Kasumi-1 (cell line): ENCODE measurements around the gene C1orf74.
"Not testable (repeated sequence)": the region's sequence is repeated elsewhere in the genome, so short reads cannot be mapped to it uniquely, and the experiment has no call there.

ENCODE experiments used
- DNase-seq, 2 experiments: peaks; one replicate each; lab custom pipeline; 2025; lab: John Stamatoyannopoulos, UW

The C1orf74 gene

GRCh38 chr1:209805875-209806760 is 21.8 kb upstream of the C1orf74 start, which contains the start of gene IRF6:
TSS of gene IRF6 (minus strand) at chr1:209806142. CDS start at chr1:209801413, 4,729 bp downstream.
- no peak for DNase-seq

- DNase-seq: no peak
Observed at GRCh38 chr1:209805341-209805781, 21.0 kb upstream of the C1orf74 start.

DNA sequence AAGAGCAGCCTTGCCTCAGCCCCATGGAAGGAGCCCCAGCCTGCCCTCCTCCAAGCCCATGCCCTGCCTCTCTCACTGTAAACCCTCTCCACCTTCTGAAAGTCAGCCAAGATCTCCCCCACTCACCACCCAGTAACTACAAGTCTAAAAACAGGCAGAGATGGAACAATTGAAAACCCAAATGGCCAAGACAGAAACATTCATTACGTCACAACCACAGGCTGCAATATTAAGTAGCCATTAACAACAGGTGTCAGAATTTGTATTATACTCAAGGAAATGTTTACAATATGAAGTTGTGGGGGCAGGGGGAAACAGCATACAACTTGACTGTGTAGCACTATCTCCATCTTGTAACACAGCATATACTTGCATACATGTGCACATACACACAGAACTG is 19.2 kb upstream of the C1orf74 start:
- DNase-seq: no peak

GRCh38 chr1:209802780-209803152 is 18.4 kb upstream of the C1orf74 start:
- no peak for DNase-seq

DNA sequence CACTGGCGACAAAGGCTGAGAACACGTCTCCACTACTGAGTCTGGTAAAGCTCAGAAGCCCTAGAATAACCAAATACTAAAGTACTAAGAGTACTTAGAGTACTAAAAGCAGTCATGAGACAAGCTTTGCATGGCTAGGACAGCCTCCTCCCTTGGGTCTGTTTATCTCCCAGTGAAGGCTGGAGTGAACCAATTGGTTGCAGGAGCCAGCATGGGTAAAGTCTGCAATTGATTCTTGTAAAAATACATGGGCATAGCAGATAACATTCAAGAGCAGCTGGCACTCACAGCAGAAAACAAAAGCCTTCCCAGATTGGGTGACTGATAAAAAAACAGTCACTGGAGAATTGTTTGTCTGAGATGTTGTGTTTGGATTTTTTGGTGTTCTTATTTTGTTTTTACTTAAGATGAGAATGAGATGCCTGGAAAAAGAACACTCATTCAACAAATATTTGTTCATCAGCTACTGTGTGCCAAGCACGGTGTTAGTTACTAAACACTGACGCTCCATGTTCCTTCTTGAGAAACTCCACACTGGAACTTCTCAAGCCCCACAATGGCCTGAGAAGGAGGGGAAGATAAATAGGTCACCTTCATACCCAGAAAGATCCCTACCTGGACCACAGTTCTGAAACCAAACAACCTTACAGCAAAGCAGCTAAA is 17.9 kb upstream of the C1orf74 start:
- DNase-seq: no peak

- no peak for DNase-seq
Observed at GRCh38 chr1:209800984-209801834, 16.9 kb upstream of the C1orf74 start.

DNA sequence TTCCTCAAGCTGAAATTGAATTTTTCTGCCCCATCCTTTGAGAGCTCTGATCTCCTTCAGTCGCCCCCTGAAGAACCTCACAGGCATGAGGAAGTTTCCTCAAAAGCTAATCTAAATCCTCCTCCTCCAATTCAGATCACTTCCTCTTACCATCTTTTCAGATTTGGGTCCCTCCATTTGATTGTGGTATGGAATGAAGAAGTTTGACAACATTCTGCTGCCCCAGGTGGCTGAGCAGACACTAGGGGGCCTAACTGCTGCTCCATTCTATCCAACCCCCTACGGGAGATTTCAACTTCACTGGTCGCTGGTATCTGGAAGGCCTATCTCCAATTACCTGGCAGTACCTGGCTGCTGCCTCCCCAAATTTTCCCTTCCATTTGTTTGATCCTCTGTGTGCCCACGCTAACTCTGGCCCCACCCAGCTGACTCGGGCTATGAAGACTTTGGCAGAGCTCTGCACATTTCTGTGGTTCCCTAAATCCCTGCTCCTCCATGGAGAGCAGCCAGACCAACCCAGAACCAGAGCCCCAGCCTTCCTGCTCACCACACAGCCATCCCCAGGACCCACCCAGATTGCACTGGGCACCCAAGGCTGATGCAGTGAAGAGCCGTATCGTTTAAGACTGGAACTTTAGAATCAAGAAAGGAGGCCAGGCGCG is 13.8 kb upstream of the C1orf74 start:
- DNase-seq: peak in 1 of 2 experiments; percentile 3

GRCh38 chr1:209793711-209794110 is 9.4 kb upstream of the C1orf74 start:
- DNase-seq: not testable (repeated sequence)

- DNase-seq: no peak
Observed at GRCh38 chr1:209791920-209792319, 7.6 kb upstream of the C1orf74 start.

DNA sequence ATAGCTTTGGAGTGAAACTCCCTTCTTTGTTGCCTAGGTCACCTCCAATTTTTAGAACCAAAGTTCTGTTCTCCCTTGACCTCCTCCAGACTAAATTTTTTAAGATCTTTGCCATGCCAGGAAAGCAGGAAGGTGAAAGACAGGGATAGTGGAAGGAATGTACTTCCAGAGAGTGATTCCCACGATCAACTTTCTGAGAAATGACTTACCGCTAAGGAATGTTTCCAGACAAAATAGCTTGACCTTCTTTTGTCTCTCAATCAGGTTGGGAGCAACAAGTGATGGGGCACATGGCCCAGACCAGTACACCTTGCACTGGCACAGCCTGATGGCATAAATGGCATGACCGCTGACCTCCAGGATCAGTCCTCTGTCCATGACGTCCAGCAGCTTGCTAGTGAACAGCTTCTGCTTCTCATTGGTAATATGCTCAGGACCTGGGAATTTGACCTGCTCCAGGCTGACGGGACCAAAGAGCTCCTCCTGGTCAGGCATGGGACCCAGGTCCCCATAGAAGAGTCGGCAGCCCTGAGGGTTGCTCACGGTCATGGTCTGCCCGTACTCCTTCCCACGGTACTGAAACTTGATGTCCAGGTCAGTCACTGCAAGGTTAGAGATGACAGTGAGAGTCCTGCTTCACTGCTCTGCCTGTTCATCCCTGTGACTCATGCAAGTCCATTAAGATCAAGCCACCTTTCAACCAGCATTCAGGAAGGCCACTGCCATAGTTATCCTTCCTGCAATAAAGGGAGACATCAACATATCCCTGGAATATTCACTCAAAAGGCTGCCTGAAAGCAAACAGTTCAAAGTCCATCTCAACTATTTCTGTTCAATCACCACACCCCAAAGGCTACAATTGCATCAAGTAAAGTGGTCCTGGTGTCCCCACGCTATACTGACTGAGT is 6.2 kb upstream of the C1orf74 start:
- DNase-seq: no peak

GRCh38 chr1:209789245-209789644 is 4.9 kb upstream of the C1orf74 start:
- DNase-seq: no peak

GRCh38 chr1:209787551-209787950 is 3.2 kb upstream of the C1orf74 start:
- no peak for DNase-seq

GRCh38 chr1:209786146-209786545 is 1.8 kb upstream of the C1orf74 start:
- no peak for DNase-seq

GRCh38 chr1:209785592-209785991 is 1.2 kb upstream of the C1orf74 start:
- DNase-seq: no peak

GRCh38 chr1:209783386-209783785 is 973 bp downstream of the C1orf74 start:
- DNase-seq: no peak

- DNase-seq: no peak
Observed at GRCh38 chr1:209780268-209780667, 4.1 kb downstream of the C1orf74 start.

DNA sequence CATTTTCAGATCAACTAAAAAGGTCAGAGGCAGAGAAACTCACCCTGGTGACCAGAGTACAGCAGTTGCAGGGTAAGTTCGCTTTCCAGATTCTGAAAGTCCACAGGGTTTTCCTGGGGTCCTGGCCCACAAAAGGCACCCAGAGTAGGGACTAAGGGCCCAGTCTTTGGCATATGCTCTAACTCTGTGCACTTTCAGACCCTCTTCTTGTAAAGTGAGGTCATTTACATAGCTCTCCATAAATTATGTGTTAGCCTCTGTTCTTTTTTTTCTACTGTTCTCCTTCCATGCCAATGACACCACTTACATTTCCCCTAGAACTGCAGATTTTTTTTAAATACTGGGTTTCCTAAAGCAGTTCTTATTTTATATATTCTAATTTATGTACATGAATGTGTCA is 6.3 kb downstream of the C1orf74 start:
- no peak for DNase-seq

DNA sequence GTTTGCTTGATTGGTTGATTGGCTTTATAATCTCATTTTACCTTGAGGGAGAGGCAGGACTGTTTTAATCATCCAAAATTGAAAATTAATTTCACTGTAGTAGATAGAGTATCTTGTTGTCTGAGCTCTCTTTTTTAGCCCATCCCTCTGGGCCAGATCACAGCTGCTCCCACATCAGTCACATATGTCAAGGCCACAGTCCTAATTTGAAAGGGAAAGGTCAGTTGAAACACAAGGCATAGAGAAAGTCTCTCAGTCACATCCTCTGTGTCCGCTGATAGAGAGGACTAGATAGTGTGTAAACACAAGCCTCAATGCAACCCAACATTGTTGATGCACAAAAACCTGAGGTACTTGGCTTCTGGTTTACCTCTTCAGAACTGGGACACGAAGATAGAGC is 6.8 kb downstream of the C1orf74 start:
- no peak for DNase-seq

DNA sequence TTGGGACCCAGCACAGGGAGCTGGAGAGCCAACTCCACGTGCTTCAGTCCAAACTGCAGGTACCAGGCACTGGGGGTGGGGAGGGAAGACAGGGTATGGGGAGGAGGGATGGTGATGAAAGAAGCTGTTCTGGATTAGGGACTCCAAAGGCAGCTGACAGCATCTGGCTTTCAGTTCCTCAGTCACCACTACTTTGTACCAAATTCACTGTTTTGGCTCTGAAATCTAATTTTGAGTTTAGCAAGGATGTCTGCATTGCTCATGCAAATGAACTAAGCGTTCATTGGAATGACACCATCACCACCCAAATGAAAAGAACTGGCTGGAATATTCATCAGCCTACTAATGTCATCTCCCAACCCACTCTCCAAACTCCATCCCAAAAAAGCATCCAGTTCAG is 8.7 kb downstream of the C1orf74 start:
- no peak for DNase-seq

GRCh38 chr1:209774592-209774991 is 9.8 kb downstream of the C1orf74 start:
- DNase-seq: no peak

DNA sequence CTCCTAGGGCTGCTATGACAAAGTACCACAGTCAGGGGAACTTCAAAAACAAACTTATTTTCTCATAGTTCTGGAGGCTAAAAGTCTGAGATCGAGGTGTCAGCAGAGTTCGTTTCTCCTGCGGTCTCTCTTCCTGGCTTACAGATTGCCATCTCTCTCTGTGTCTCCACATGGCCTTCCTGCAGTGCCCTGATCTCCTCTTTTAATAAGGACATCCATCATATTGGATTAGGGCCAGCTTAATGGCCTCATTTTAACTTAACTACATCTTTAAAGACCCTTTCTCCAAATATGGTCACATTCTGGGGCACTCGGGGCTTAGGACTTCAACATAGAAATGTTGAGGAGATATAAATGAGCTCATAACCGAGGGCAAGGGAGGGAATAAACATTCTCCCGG is 12.2 kb downstream of the C1orf74 start:
- no peak for DNase-seq
